ENCODE data around the gene MYO16.

The MYO16 gene

GRCh38 chr13:109139346-109139745 lies 509.9 kb downstream of the MYO16 start:
- DNase-seq, result no peak

- DNase-seq, result no peak
Observed at GRCh38 chr13:109140054-109140453, 510.6 kb downstream of the MYO16 start.

GRCh38 chr13:109140479-109141349 lies 511.3 kb downstream of the MYO16 start:
- no peak for DNase-seq

GRCh38 chr13:109141706-109142105 lies 512.3 kb downstream of the MYO16 start:
- DNase-seq, result no peak

- no peak for DNase-seq
Observed at GRCh38 chr13:109144693-109145437, 515.5 kb downstream of the MYO16 start.

GRCh38 chr13:109145631-109146030 lies 516.2 kb downstream of the MYO16 start:
- DNase-seq, result no peak

- no peak for DNase-seq
Observed at GRCh38 chr13:109146393-109146792, 517.0 kb downstream of the MYO16 start.

GRCh38 chr13:109146912-109147647 lies 517.7 kb downstream of the MYO16 start:
- no peak for DNase-seq

- no peak for DNase-seq
Observed at GRCh38 chr13:109148243-109148642, 518.8 kb downstream of the MYO16 start.

GRCh38 chr13:109150696-109151095 lies 521.3 kb downstream of the MYO16 start:
- DNase-seq, result no peak

GRCh38 chr13:109151255-109151654 lies 521.8 kb downstream of the MYO16 start:
- no peak for DNase-seq

GRCh38 chr13:109151696-109152095 lies 522.3 kb downstream of the MYO16 start:
- no peak for DNase-seq

- DNase-seq, result no peak
Observed at GRCh38 chr13:109152311-109152820, 523.0 kb downstream of the MYO16 start.

- DNase-seq, result no peak
Observed at GRCh38 chr13:109152941-109153340, 523.5 kb downstream of the MYO16 start.

- no peak for DNase-seq
Observed at GRCh38 chr13:109154146-109154545, 524.7 kb downstream of the MYO16 start.

GRCh38 chr13:109154546-109154945 lies 525.1 kb downstream of the MYO16 start:
- DNase-seq, result no peak

- DNase-seq, result no peak
Observed at GRCh38 chr13:109154966-109155761, 525.8 kb downstream of the MYO16 start.

GRCh38 chr13:109156181-109156935 lies 526.9 kb downstream of the MYO16 start:
- DNase-seq, result no peak

GRCh38 chr13:109157275-109157674 lies 527.9 kb downstream of the MYO16 start:
- no peak for DNase-seq

GRCh38 chr13:109158383-109158782 lies 529.0 kb downstream of the MYO16 start:
- no peak for DNase-seq

GRCh38 chr13:109159650-109160309 lies 530.4 kb downstream of the MYO16 start:
- no peak for DNase-seq
